Measurements from ENCODE around the gene DNAH14.

DNAH14 gene

GRCh38 chr1:225119307-225119706, 189.8 kb downstream of the DNAH14 start:
- Histone ChIP-seq H2BK12ac (ENCODE audit: low read length) (no peak overlapping the region), H3K79me1 (ENCODE audit: low read depth, low read length) (no peaks in the 10 kb centered on the region), H2BK120ac (ENCODE audit: low read depth, low read length) (no peak overlapping the region), H3K27ac (replicated peaks; ENCODE audit: low read length) (no peak overlapping the region), H2BK5ac (ENCODE audit: low read length) (no peak overlapping the region), H3K9ac (ENCODE audit: low read depth, low read length, poor library complexity) (no peak overlapping the region), H2AFZ (ENCODE audit: low read length) (no peak overlapping the region), H4K91ac (ENCODE audit: low read depth, low read length, poor library complexity) (no peak overlapping the region), H3K27me3 (ENCODE audit: control insufficient read depth in 3 of 3, insufficient read depth in 3 of 3, low read depth in 1 of 3, low read length in 3 of 3) (no peaks in the 10 kb centered on the region), H3K36me3 (replicated peaks in 1 of 2; ENCODE audit: control insufficient read depth in 2 of 2, insufficient read depth in 2 of 2, low read length in 2 of 2) (no peaks in the 10 kb centered on the region), H3K4ac (ENCODE audit: low read length) (no peak overlapping the region), H4K8ac (ENCODE audit: low read depth, low read length) (no peak overlapping the region), H3K23ac (ENCODE audit: low read depth, low read length, poor library complexity) (no peak overlapping the region), H3K18ac (ENCODE audit: low read length) (no peak overlapping the region), H3K4me3 (ENCODE audit: low read length in 2 of 2) (no peak overlapping the region), H3K9me3 (replicated peaks in 1 of 2; ENCODE audit: control insufficient read depth in 2 of 2, insufficient read depth in 1 of 2, low read depth in 1 of 2, low read length in 2 of 2) (no peaks in the 10 kb centered on the region), H3K4me1 (ENCODE audit: control insufficient read depth in 2 of 2, insufficient read depth in 1 of 2, low read depth in 1 of 2, low read length in 2 of 2) (no peaks in the 10 kb centered on the region), H3K4me2 (ENCODE audit: insufficient read depth, low read length, poor library complexity, severe bottlenecking) (no peak overlapping the region), H2BK15ac (ENCODE audit: low read length) (no peak overlapping the region), H3K14ac (ENCODE audit: low read length) (no peak overlapping the region), H2AK5ac (ENCODE audit: low read depth, low read length) (no peak overlapping the region)
- no peak for DNase-seq (ENCODE audit: low spot score)
- WGBS, 2 donors (ENCODE audit: extremely low coverage in 2 of 2, insufficient read length in 2 of 2, insufficient replicate concordance in 1 of 2): no CpG with 5 or more reads among the region's 3 CpGs

DNA sequence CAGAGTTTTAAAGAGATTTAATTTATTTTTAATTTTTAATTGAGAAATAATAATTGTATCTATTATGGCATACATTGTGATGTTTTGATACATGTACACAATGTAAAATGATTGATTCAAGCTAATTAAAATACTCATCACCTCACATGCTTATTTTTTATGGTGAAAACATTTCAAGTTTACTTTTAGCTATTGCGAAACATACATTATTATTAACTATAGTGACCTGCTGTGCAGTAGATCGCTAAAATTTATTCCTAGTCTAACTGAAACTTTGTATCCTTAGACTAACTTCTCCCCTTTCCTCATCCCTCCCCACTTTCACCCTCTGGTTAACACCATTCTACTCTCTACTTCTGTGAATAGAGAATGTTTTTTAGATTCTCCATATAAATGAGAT, 191.6 kb downstream of the DNAH14 start:
- H2BK5ac ChIP-seq (ENCODE audit: low read length): no peak overlapping the region
- H4K8ac ChIP-seq (ENCODE audit: low read depth, low read length): no peak overlapping the region
- no peaks in the 10 kb centered on the region for H3K79me1 ChIP-seq (ENCODE audit: low read depth, low read length)
- no peak overlapping the region for H2AK5ac ChIP-seq (ENCODE audit: low read depth, low read length)
- no peak for DNase-seq (ENCODE audit: low spot score)
- H2AFZ ChIP-seq (ENCODE audit: low read length): no peak overlapping the region
- no peak overlapping the region for H3K9ac ChIP-seq (ENCODE audit: low read depth, low read length, poor library complexity)
- no peak overlapping the region for H3K4me3 ChIP-seq (ENCODE audit: low read length in 2 of 2)
- H2BK12ac ChIP-seq (ENCODE audit: low read length): no peak overlapping the region
- H3K4me1 ChIP-seq (ENCODE audit: control insufficient read depth in 2 of 2, insufficient read depth in 1 of 2, low read depth in 1 of 2, low read length in 2 of 2): no peaks in the 10 kb centered on the region
- no peak overlapping the region for H2BK120ac ChIP-seq (ENCODE audit: low read depth, low read length)
- H3K36me3 ChIP-seq (replicated peaks in 1 of 2; ENCODE audit: control insufficient read depth in 2 of 2, insufficient read depth in 2 of 2, low read length in 2 of 2): no peaks in the 10 kb centered on the region
- H3K14ac ChIP-seq (ENCODE audit: low read length): no peak overlapping the region
- no CpG with 5 or more reads among the region's 2 CpGs for WGBS, 2 donors (ENCODE audit: extremely low coverage in 2 of 2, insufficient read length in 2 of 2, insufficient replicate concordance in 1 of 2)
- no peak overlapping the region for H3K4ac ChIP-seq (ENCODE audit: low read length)
- H3K23ac ChIP-seq (ENCODE audit: low read depth, low read length, poor library complexity): no peak overlapping the region
- no peak overlapping the region for H4K91ac ChIP-seq (ENCODE audit: low read depth, low read length, poor library complexity)
- peaks cover 0 to 3% of the 10 kb centered on the region in 2 donors for H3K9me3 ChIP-seq (replicated peaks in 1 of 2; ENCODE audit: control insufficient read depth in 2 of 2, insufficient read depth in 1 of 2, low read depth in 1 of 2, low read length in 2 of 2)
- no peak overlapping the region for H3K18ac ChIP-seq (ENCODE audit: low read length)
- no peak overlapping the region for H3K4me2 ChIP-seq (ENCODE audit: insufficient read depth, low read length, poor library complexity, severe bottlenecking)
- H2BK15ac ChIP-seq (ENCODE audit: low read length): no peak overlapping the region
- no peak overlapping the region for H3K27ac ChIP-seq (replicated peaks; ENCODE audit: low read length)
- no peaks in the 10 kb centered on the region for H3K27me3 ChIP-seq (ENCODE audit: control insufficient read depth in 3 of 3, insufficient read depth in 3 of 3, low read depth in 1 of 3, low read length in 3 of 3)

GRCh38 chr1:225131869-225132268, 202.4 kb downstream of the DNAH14 start:
- Histone ChIP-seq H2AK5ac (ENCODE audit: low read depth, low read length) (no peak overlapping the region), H2BK15ac (ENCODE audit: low read length) (no peak overlapping the region), H3K4ac (ENCODE audit: low read length) (no peak overlapping the region), H3K9me3 (replicated peaks in 1 of 2; ENCODE audit: control insufficient read depth in 2 of 2, insufficient read depth in 1 of 2, low read depth in 1 of 2, low read length in 2 of 2) (no peaks in the 10 kb centered on the region), H4K91ac (ENCODE audit: low read depth, low read length, poor library complexity) (no peak overlapping the region), H3K9ac (ENCODE audit: low read depth, low read length, poor library complexity) (no peak overlapping the region), H4K8ac (ENCODE audit: low read depth, low read length) (no peak overlapping the region), H2BK12ac (ENCODE audit: low read length) (no peak overlapping the region), H3K4me2 (ENCODE audit: insufficient read depth, low read length, poor library complexity, severe bottlenecking) (no peak overlapping the region), H3K27ac (replicated peaks; ENCODE audit: low read length) (no peak overlapping the region), H2BK5ac (ENCODE audit: low read length) (no peak overlapping the region), H3K18ac (ENCODE audit: low read length) (no peak overlapping the region), H2AFZ (ENCODE audit: low read length) (no peak overlapping the region), H3K36me3 (replicated peaks in 1 of 2; ENCODE audit: control insufficient read depth in 2 of 2, insufficient read depth in 2 of 2, low read length in 2 of 2) (no peaks in the 10 kb centered on the region), H3K14ac (ENCODE audit: low read length) (no peak overlapping the region), H3K4me1 (ENCODE audit: control insufficient read depth in 2 of 2, insufficient read depth in 1 of 2, low read depth in 1 of 2, low read length in 2 of 2) (no peaks in the 10 kb centered on the region), H3K27me3 (ENCODE audit: control insufficient read depth in 3 of 3, insufficient read depth in 3 of 3, low read depth in 1 of 3, low read length in 3 of 3) (no peaks in the 10 kb centered on the region), H3K4me3 (ENCODE audit: low read length in 2 of 2) (no peak overlapping the region), H3K23ac (ENCODE audit: low read depth, low read length, poor library complexity) (no peak overlapping the region), H2BK120ac (ENCODE audit: low read depth, low read length) (no peak overlapping the region), H3K79me1 (ENCODE audit: low read depth, low read length) (no peaks in the 10 kb centered on the region)
- WGBS, 2 donors (ENCODE audit: extremely low coverage in 2 of 2, insufficient read length in 2 of 2, insufficient replicate concordance in 1 of 2): no CpG with 5 or more reads among the region's 1 CpG
- no peak for DNase-seq (ENCODE audit: low spot score)

- no peak overlapping the region for H2BK5ac ChIP-seq (ENCODE audit: low read length)
- no peak overlapping the region for H3K4me3 ChIP-seq (ENCODE audit: low read length in 2 of 2)
- H3K79me1 ChIP-seq (ENCODE audit: low read depth, low read length): no peaks in the 10 kb centered on the region
- H3K14ac ChIP-seq (ENCODE audit: low read length): no peak overlapping the region
- no peak overlapping the region for H2AK5ac ChIP-seq (ENCODE audit: low read depth, low read length)
- H3K4me1 ChIP-seq (ENCODE audit: control insufficient read depth in 2 of 2, insufficient read depth in 1 of 2, low read depth in 1 of 2, low read length in 2 of 2): no peaks in the 10 kb centered on the region
- H3K4me2 ChIP-seq (ENCODE audit: insufficient read depth, low read length, poor library complexity, severe bottlenecking): no peak overlapping the region
- WGBS, 2 donors (ENCODE audit: extremely low coverage in 2 of 2, insufficient read length in 2 of 2, insufficient replicate concordance in 1 of 2): no CpG with 5 or more reads among the region's 3 CpGs
- H3K36me3 ChIP-seq (replicated peaks in 1 of 2; ENCODE audit: control insufficient read depth in 2 of 2, insufficient read depth in 2 of 2, low read length in 2 of 2): no peaks in the 10 kb centered on the region
- no peak overlapping the region for H3K23ac ChIP-seq (ENCODE audit: low read depth, low read length, poor library complexity)
- no peak overlapping the region for H3K4ac ChIP-seq (ENCODE audit: low read length)
- no peaks in the 10 kb centered on the region for H3K27me3 ChIP-seq (ENCODE audit: control insufficient read depth in 3 of 3, insufficient read depth in 3 of 3, low read depth in 1 of 3, low read length in 3 of 3)
- H2BK15ac ChIP-seq (ENCODE audit: low read length): no peak overlapping the region
- no peak overlapping the region for H3K27ac ChIP-seq (replicated peaks; ENCODE audit: low read length)
- no peak overlapping the region for H2AFZ ChIP-seq (ENCODE audit: low read length)
- H3K9ac ChIP-seq (ENCODE audit: low read depth, low read length, poor library complexity): no peak overlapping the region
- H4K91ac ChIP-seq (ENCODE audit: low read depth, low read length, poor library complexity): no peak overlapping the region
- DNase-seq (ENCODE audit: low spot score): no peak
- H4K8ac ChIP-seq (ENCODE audit: low read depth, low read length): no peak overlapping the region
- no peak overlapping the region for H3K18ac ChIP-seq (ENCODE audit: low read length)
- H3K9me3 ChIP-seq (replicated peaks in 1 of 2; ENCODE audit: control insufficient read depth in 2 of 2, insufficient read depth in 1 of 2, low read depth in 1 of 2, low read length in 2 of 2): peaks cover 0 to 3% of the 10 kb centered on the region in 2 donors
- no peak overlapping the region for H2BK12ac ChIP-seq (ENCODE audit: low read length)
- no peak overlapping the region for H2BK120ac ChIP-seq (ENCODE audit: low read depth, low read length)
Measured at GRCh38 chr1:225137976-225138375, 208.5 kb downstream of the DNAH14 start.

Measured in neuronal stem cell (in vitro differentiated cells).